WERI-Rb-1 (cell line): ENCODE results near the gene LZIC.

ENCODE experiments used
- DNase-seq: peaks from one replicate; pipeline ENCODE4 v3.0.0-alpha.2; 2020
- H3K27ac ChIP-seq: fragments of 250-450 bp; sonication (Bioruptor Pico); 2 replicates; pipeline ENCODE4 v1.5.1; 2020; ENCODE audit warnings: mild to moderate bottlenecking, moderate library complexity
- H3K27me3 ChIP-seq: fragments of 250-450 bp; sonication (Bioruptor Pico); 2 replicates; pipeline ENCODE4 v1.5.1; 2021; ENCODE audit warnings: mild to moderate bottlenecking, low read depth, moderate library complexity; ENCODE audit not compliant: insufficient read depth, severe bottlenecking
- H3K36me3 ChIP-seq: fragments of 250-450 bp; sonication (Bioruptor Pico); 2 replicates; pipeline ENCODE4 v1.5.1; 2020; ENCODE audit warnings: mild to moderate bottlenecking, moderate library complexity
- H3K4me3 ChIP-seq: 2 replicates; pipeline ENCODE4 v1.5.1; 2011; ENCODE audit warnings: low read depth, mild to moderate bottlenecking, control low read depth, low read length
- H3K9me3 ChIP-seq: fragments of 250-450 bp; sonication (Bioruptor Pico); 2 replicates; pipeline ENCODE4 v1.5.1; 2021; ENCODE audit warnings: mild to moderate bottlenecking, moderate library complexity; ENCODE audit not compliant: severe bottlenecking
- TF ChIP-seq, protein P1 (sequence below): IDR thresholded peaks from 2 replicates; pipeline ENCODE4 v1.5.1; 2011; ENCODE audit warnings: low read depth, mild to moderate bottlenecking, control low read depth, inconsistent platforms, low read length

LZIC gene

GRCh38 chr1:9882945-9883303, 60.3 kb downstream of the LZIC start:
- no peaks in the 10 kb centered on the region for H3K27me3 ChIP-seq
- no peaks in the 10 kb centered on the region for H3K9me3 ChIP-seq
- no peaks in the 10 kb centered on the region; the same call in 1 of the 2 replicates for H3K36me3 ChIP-seq
- TF ChIP-seq, protein P1, sequence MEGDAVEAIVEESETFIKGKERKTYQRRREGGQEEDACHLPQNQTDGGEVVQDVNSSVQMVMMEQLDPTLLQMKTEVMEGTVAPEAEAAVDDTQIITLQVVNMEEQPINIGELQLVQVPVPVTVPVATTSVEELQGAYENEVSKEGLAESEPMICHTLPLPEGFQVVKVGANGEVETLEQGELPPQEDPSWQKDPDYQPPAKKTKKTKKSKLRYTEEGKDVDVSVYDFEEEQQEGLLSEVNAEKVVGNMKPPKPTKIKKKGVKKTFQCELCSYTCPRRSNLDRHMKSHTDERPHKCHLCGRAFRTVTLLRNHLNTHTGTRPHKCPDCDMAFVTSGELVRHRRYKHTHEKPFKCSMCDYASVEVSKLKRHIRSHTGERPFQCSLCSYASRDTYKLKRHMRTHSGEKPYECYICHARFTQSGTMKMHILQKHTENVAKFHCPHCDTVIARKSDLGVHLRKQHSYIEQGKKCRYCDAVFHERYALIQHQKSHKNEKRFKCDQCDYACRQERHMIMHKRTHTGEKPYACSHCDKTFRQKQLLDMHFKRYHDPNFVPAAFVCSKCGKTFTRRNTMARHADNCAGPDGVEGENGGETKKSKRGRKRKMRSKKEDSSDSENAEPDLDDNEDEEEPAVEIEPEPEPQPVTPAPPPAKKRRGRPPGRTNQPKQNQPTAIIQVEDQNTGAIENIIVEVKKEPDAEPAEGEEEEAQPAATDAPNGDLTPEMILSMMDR = no peak
- H3K4me3 ChIP-seq = no peak overlapping the region
- no peak overlapping the region for H3K27ac ChIP-seq
- no peak for DNase-seq

DNA sequence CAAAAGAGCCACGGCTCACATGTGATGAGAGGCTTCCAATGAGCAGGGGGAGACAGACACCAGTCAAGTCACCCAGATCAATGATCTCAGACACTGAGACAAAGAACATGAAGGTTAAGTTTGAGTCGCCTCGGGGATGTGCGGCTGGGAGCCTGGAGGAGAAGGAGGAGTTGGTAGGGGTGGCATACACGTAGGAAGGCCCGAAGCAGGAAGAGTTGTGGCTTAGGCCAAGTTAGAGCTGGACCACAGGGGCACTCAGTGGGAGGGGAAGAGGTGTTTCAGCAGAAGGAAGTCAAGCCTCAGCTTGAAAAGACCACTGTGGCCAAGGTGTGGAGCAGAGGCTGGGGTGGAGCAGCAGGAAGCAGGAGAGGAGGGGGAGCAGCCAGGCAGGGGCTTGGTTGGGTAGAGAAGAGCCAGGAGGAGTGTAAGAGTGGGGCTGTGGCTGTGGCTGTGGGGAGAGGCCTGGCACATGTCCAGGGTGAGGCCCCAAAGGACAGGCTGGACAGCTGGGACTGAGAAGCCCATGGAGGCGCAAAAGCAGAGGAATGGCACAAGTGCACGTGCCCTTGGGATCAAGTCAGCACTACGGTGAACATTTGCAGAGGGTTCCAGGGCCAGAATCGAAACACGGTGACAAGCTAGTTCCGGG, 60.8 kb downstream of the LZIC start:
- Histone ChIP-seq H3K9me3 (no peaks in the 10 kb centered on the region), H3K27me3 (no peaks in the 10 kb centered on the region), H3K27ac (no peak overlapping the region), H3K4me3 (no peak overlapping the region), H3K36me3 (no peaks in the 10 kb centered on the region; the same call in 1 of the 2 replicates)
- no peak for DNase-seq
- TF ChIP-seq, protein P1 = no peak

- H3K27ac ChIP-seq = no peak overlapping the region
- TF ChIP-seq, protein P1 = no peak
- no peaks in the 10 kb centered on the region for H3K9me3 ChIP-seq
- no peaks in the 10 kb centered on the region for H3K27me3 ChIP-seq
- no peak for DNase-seq
- no peaks in the 10 kb centered on the region; the same call in 1 of the 2 replicates for H3K36me3 ChIP-seq
- H3K4me3 ChIP-seq = no peak overlapping the region
These were observed 61.3 kb downstream of the LZIC start for GRCh38 chr1:9881838-9882249.
